Adrenal gland (tissue), 5 donors: Measurements from ENCODE around the gene TNFRSF6B.

Experiments used
- POLR2A ChIP-seq, 2 donors: fragments of 450-650 bp; IDR thresholded peaks; one replicate each; pipeline ENCODE4 v1.6.1; 2017; ENCODE audit warnings: antibody characterized with exemption in 2 of 2, mild to moderate bottlenecking in 2 of 2, moderate library complexity in 1 of 2
- TF ChIP-seq, protein P1 (sequence below), 6 experiments: fragments of 450-650 bp in 4 of 6; fragments of 200-600 bp in 2 of 6; sonication (generic) in 1 of 6; IDR thresholded peaks; 1 replicate in 5 of 6; 2 replicates in 1 of 6; pipeline versions ENCODE4 v1.5.1 to v1.8.0; 2016 to 2021; ENCODE audit warnings: antibody characterized with exemption in 6 of 6, mild to moderate bottlenecking in 2 of 6, moderate library complexity in 1 of 6
- donor health status: DM: no; HTN: no; CAD: no.

- TF ChIP-seq, protein P1, sequence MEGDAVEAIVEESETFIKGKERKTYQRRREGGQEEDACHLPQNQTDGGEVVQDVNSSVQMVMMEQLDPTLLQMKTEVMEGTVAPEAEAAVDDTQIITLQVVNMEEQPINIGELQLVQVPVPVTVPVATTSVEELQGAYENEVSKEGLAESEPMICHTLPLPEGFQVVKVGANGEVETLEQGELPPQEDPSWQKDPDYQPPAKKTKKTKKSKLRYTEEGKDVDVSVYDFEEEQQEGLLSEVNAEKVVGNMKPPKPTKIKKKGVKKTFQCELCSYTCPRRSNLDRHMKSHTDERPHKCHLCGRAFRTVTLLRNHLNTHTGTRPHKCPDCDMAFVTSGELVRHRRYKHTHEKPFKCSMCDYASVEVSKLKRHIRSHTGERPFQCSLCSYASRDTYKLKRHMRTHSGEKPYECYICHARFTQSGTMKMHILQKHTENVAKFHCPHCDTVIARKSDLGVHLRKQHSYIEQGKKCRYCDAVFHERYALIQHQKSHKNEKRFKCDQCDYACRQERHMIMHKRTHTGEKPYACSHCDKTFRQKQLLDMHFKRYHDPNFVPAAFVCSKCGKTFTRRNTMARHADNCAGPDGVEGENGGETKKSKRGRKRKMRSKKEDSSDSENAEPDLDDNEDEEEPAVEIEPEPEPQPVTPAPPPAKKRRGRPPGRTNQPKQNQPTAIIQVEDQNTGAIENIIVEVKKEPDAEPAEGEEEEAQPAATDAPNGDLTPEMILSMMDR (IDR thresholded peaks at IDR 0.05) = no peak
- TF ChIP-seq POLR2A (IDR thresholded peaks at IDR 0.05) = no peak
These were observed 7.1 kb upstream of the TNFRSF6B start for GRCh38 chr20:63689046-63690002.
